K562 (cell line): ENCODE results near the gene LRRC4C. TPM values are rescaled to one million over a fixed set of nuclear protein-coding genes. Genes with fewer than 3 reads are reported as not detected.

Experiments
- ATAC-seq: fragments of 200-7000 bp; cut with Tn5 transposase; 3 replicates; pipeline ENCODE4 v1.9.1; 2020; ENCODE audit warnings: moderate library complexity
- BruUV-seq: library from RNA; stranded (reverse); fragments of 400-500 nt; replicated peaks from 2 replicates; lab custom pipeline; 2021; lab: Mats Ljungman, UMichigan
- CTCF ChIA-PET: fragments of 300-600 bp; formaldehyde crosslinking; extraction: SDS; loops from one replicate; lab custom pipeline; 2021; ENCODE audit warnings: low intra/inter-chr PET ratio; lab: Yijun Ruan, JAX
- POLR2A ChIA-PET: fragments of 300-600, 350-650 bp; sonication (Branson Sonifier 250); formaldehyde crosslinking; extraction: SDS; loops from one replicate; lab custom pipeline; 2021; ENCODE audit warnings: antibody characterized with exemption, inconsistent platforms; lab: Yijun Ruan, JAX
- DNase-seq, 4 experiments: peaks; one replicate each; pipeline versions ENCODE4 v3.0.0 to v3.0.0-alpha.2; 2011 to 2018; ENCODE audit warnings: low spot score in 3 of 4, mixed read lengths in 3 of 4; ENCODE audit errors: extremely low read depth in 1 of 4
- FAIRE-seq: peaks from 2 replicates; lab custom pipeline; 2011; peaks lifted over from hg19 to GRCh38; lab: Jason Lieb, UNC
- H2AFZ ChIP-seq: 2 replicates; pipeline ENCODE4 v1.6.0; 2011; ENCODE audit warnings: low read depth, low read length, control low read depth, inconsistent platforms
- H3K27ac ChIP-seq: fragments of 200-600 bp; 3 replicates; pipeline ENCODE4 v1.8.0; 2011; ENCODE audit warnings: low read depth, mild to moderate bottlenecking, control low read depth, inconsistent platforms, low read length, moderate library complexity, mixed read lengths; ENCODE audit errors: extremely low read depth
- H3K27me3 ChIP-seq, 2 experiments: fragments of 300-600 bp in 1 of 2; 2 replicates in 1 of 2; 3 replicates in 1 of 2; pipeline versions ENCODE4 v1.6.0 to v1.8.0; 2011; ENCODE audit warnings: inconsistent platforms in 2 of 2, low read length in 2 of 2, mild to moderate bottlenecking in 1 of 2, mixed read lengths in 1 of 2, moderate library complexity in 1 of 2; ENCODE audit not compliant: control insufficient read depth in 2 of 2, insufficient read depth in 2 of 2
- H3K36me3 ChIP-seq: fragments of 300-600 bp; 3 replicates; pipeline ENCODE4 v1.8.0; 2011; ENCODE audit warnings: mild to moderate bottlenecking, low read length, inconsistent platforms; ENCODE audit not compliant: control insufficient read depth, insufficient read depth
- H3K4me1 ChIP-seq, 2 experiments: fragments of 200-600 bp in 1 of 2; replicated peaks in 1 of 2; 2 replicates in 1 of 2; 3 replicates in 1 of 2; pipeline versions ENCODE4 v1.5.1 to v1.8.0; 2011; ENCODE audit warnings: inconsistent platforms in 2 of 2, low read length in 2 of 2, mild to moderate bottlenecking in 1 of 2, mixed read lengths in 1 of 2, moderate library complexity in 1 of 2; ENCODE audit not compliant: control insufficient read depth in 2 of 2, insufficient read depth in 2 of 2
- H3K4me2 ChIP-seq: 2 replicates; pipeline ENCODE4 v1.6.1; 2011; ENCODE audit warnings: low read length, control low read depth, inconsistent platforms, mixed read lengths; ENCODE audit not compliant: insufficient read depth
- H3K4me3 ChIP-seq: fragments of 200-600 bp; sonication (generic), shearing (Covaris generic); 2 replicates; pipeline ENCODE4 v1.5.1; 2016; ENCODE audit warnings: control low read depth, inconsistent platforms
- H3K79me2 ChIP-seq: fragments of 200-600 bp; 3 replicates; pipeline ENCODE4 v1.8.0; 2011; ENCODE audit warnings: low read length, inconsistent platforms; ENCODE audit not compliant: control insufficient read depth, insufficient read depth
- H3K9ac ChIP-seq, 2 experiments: 2 replicates each; pipeline versions ENCODE4 v1.6.0 to v1.6.1; 2011; ENCODE audit warnings: low read depth in 2 of 2, low read length in 2 of 2, control low read depth in 1 of 2, inconsistent platforms in 1 of 2, mild to moderate bottlenecking in 1 of 2, mixed read lengths in 1 of 2; ENCODE audit not compliant: insufficient read depth in 1 of 2
- H3K9me1 ChIP-seq: one replicate; pipeline ENCODE4 v1.6.0; 2011; ENCODE audit warnings: inconsistent platforms, mild to moderate bottlenecking, low read length, moderate library complexity; ENCODE audit not compliant: control insufficient read depth, insufficient read depth
- H3K9me3 ChIP-seq: replicated peaks from 2 replicates; pipeline ENCODE4 v1.5.1; 2011; ENCODE audit warnings: low read depth, low read length, inconsistent platforms; ENCODE audit not compliant: control insufficient read depth, insufficient read depth
- H4K20me1 ChIP-seq: replicated peaks from 2 replicates; pipeline ENCODE4 v1.6.1; 2011; ENCODE audit warnings: low read length, inconsistent platforms, mixed read lengths; ENCODE audit not compliant: control insufficient read depth, insufficient read depth
- AFF1 ChIP-seq, 2 experiments: fragments of 450-650 bp; IDR thresholded peaks; 2 replicates each; pipeline ENCODE4 v1.6.1; 2018; ENCODE audit warnings: mild to moderate bottlenecking in 2 of 2, low read depth in 1 of 2; ENCODE audit not compliant: partially characterized antibody in 2 of 2
- ARHGAP35 ChIP-seq: fragments of 450-650 bp; IDR thresholded peaks from 2 replicates; pipeline ENCODE4 v1.6.1; 2018; ENCODE audit not compliant: partially characterized antibody
- CBFB ChIP-seq: sonication (generic); formaldehyde crosslinking; IDR thresholded peaks from 2 replicates; pipeline ENCODE4 v1.4.0; 2020; ENCODE audit warnings: mild to moderate bottlenecking, missing genetic modification reagents
- DACH1 ChIP-seq: fragments of 450-650 bp; IDR thresholded peaks from 2 replicates; pipeline ENCODE4 v1.6.1; 2018; ENCODE audit not compliant: partially characterized antibody
- KLF6 ChIP-seq: fragments of 250-450 bp; sonication (Bioruptor Pico); IDR thresholded peaks from 2 replicates; pipeline ENCODE4 v1.4.0; 2020; ENCODE audit warnings: mild to moderate bottlenecking, moderate library complexity, borderline replicate concordance
- PCBP2 ChIP-seq: fragments of 200-400 bp; formaldehyde crosslinking; IDR thresholded peaks from 2 replicates; pipeline ENCODE4 v1.6.1; 2018; ENCODE audit warnings: low read length, low read depth, mild to moderate bottlenecking, moderate library complexity; ENCODE audit not compliant: poor library complexity, severe bottlenecking
- POLR2H ChIP-seq: IDR thresholded peaks from 2 replicates; pipeline ENCODE4 v1.6.1; 2016; ENCODE audit warnings: missing genetic modification characterization, low read depth, mild to moderate bottlenecking, control low read depth, missing compliant biosample characterization, moderate library complexity
- RBM25 ChIP-seq: fragments of 200-400 bp; formaldehyde crosslinking; IDR thresholded peaks from 2 replicates; pipeline ENCODE4 v1.6.1; 2018; ENCODE audit warnings: low read length, low read depth, moderate library complexity; ENCODE audit not compliant: severe bottlenecking
- RFX7 ChIP-seq: fragments of 250-450 bp; sonication (Bioruptor Pico); IDR thresholded peaks from 2 replicates; pipeline ENCODE4 v1.5.1; 2021; ENCODE audit warnings: mild to moderate bottlenecking
- SMAD1 ChIP-seq: fragments of 150-350 bp; IDR thresholded peaks from 2 replicates; pipeline ENCODE4 v1.6.1; 2014; ENCODE audit warnings: low read length, low read depth; ENCODE audit not compliant: partially characterized antibody
- SREBF1 ChIP-seq: fragments of 150-350 bp; IDR thresholded peaks from 2 replicates; pipeline ENCODE4 v1.6.1; 2014; ENCODE audit warnings: antibody characterized with exemption, low read depth, low read length, borderline replicate concordance
- XRCC3 ChIP-seq: fragments of 450-650 bp; IDR thresholded peaks from 2 replicates; pipeline ENCODE4 v1.6.1; 2017; ENCODE audit warnings: mild to moderate bottlenecking, moderate library complexity
- ZBTB9 ChIP-seq: fragments of 450-650 bp; formaldehyde crosslinking; IDR thresholded peaks from 2 replicates; pipeline ENCODE4 v1.4.0; 2020; ENCODE audit warnings: mild to moderate bottlenecking, moderate library complexity
- ZNF140 ChIP-seq: fragments of 250-450 bp; sonication (Bioruptor Pico); IDR thresholded peaks from 2 replicates; pipeline ENCODE4 v1.8.0; 2021; ENCODE audit warnings: moderate library complexity, mild to moderate bottlenecking, inconsistent platforms
- ZNF217 ChIP-seq: sonication (generic); formaldehyde crosslinking; IDR thresholded peaks from 2 replicates; pipeline ENCODE4 v1.8.0; 2022; ENCODE audit warnings: mild to moderate bottlenecking, missing genetic modification reagents
- ZNF354B ChIP-seq: fragments of 250-450 bp; sonication (Bioruptor Pico); IDR thresholded peaks from 2 replicates; pipeline ENCODE4 v1.4.0; 2020
- ZNF778 ChIP-seq: fragments of 450-650 bp; formaldehyde crosslinking; IDR thresholded peaks from 2 replicates; pipeline ENCODE4 v1.4.0; 2020; ENCODE audit warnings: mild to moderate bottlenecking, moderate library complexity
- WGBS: fragments of 100-300 bp; shearing (Covaris generic); methylation state at CpG from one replicate; pipeline ENCODE4 v1.1.6; 2016; ENCODE audit warnings: low coverage, mixed read lengths; ENCODE audit not compliant: insufficient coverage; ENCODE audit errors: missing lambda C conversion rate; 5-methylcytosine and 5-hydroxymethylcytosine counted together
- in situ Hi-C: fragments of 300-500 bp; cut with MboI; formaldehyde crosslinking; loops from 4 replicates; pipeline ENCODE4 v1.15.0; 2018; ENCODE audit warnings: inconsistent platforms, mixed read lengths
- intact Hi-C: fragments of 100-400 bp; cut with micrococcal nuclease; formaldehyde crosslinking; loops from 2 replicates; pipeline ENCODE4 v1.14.2; 2022
- polyA plus RNA-seq, 8 experiments: library from polyadenylated mRNA; depleted of rRNA in 4 of 8; stranded (reverse) in 5 of 8; unstranded in 3 of 8; fragments of >200 nt; fragmentation: Nextera tagmentation in 2 of 8; fragmentation: Illumina TruSeq in 1 of 8; extraction: Ambion mirVana in 2 of 8; extraction: Trizol in 1 of 8; gene quantifications; 2 replicates each; pipeline versions ENCODE4 v1.2.1 to v1.2.3, GENCODE V29; 2011 to 2014; ENCODE audit warnings: inconsistent platforms in 1 of 8, missing spikeins in 1 of 8
- total RNA-seq, 7 experiments: library from RNA; depleted of rRNA in 6 of 7; stranded (reverse); fragments of >200 nt in 6 of 7; fragmentation: Illumina TruSeq in 2 of 7; extraction: Trizol in 2 of 7; gene quantifications; 2 replicates each; pipeline versions ENCODE4 v1.2.1 to v1.2.3, GENCODE V29; 2011 to 2021; ENCODE audit warnings: low replicate concordance in 1 of 7

The LRRC4C gene
- total and polyA plus RNA-seq, 9 of the 15 experiments (the other 6 are each of a cell fraction or from before 2014, with no cell fraction given), result not detected

DNA sequence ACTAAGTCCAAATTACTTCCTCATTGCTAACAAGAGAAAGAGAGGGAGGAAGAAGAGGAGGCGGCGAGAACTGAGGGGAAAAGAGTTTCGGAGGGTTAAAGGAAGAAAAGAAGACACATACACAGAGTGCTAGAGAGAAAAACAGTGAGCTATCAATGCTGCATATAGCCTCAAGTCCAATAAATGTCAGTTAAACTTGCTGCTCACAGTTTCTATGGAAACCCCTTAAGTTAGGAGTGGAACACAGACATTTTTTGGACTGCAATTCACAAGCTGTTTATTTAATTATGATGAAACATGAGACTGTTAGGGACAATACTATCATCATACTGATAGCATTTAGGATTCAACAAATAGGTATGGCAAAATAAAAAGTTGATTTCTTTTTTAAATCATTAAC is 1320.4 kb downstream of the LRRC4C start:
- no peak overlapping the region for H3K9ac ChIP-seq
- no peak overlapping the region for H2AFZ ChIP-seq
- no peaks in the 10 kb centered on the region; the same call in 1 of the 2 replicates for H3K9me3 ChIP-seq
- intact Hi-C loops, result no loop called here
- H3K4me2 ChIP-seq, result no peak overlapping the region
- DNase-seq, result no peak
- no peak for FAIRE-seq
- ATAC-seq, result no peak
- no peaks in the 10 kb centered on the region for H4K20me1 ChIP-seq
- no peaks in the 10 kb centered on the region for H3K79me2 ChIP-seq
- 0% methylated on average over 2 of the region's 3 CpGs for WGBS
- no peak for TF ChIP-seq ZNF778 (CRISPR knock-in tag)
- TF ChIP-seq ZNF217 (CRISPR knock-in tag), result no peak
- TF ChIP-seq AFF1 (IDR thresholded peaks at IDR 0.05; ENCODE audit: low read depth in 1 of 2, partially characterized antibody in 2 of 2), result no peak
- TF ChIP-seq ZNF140, result no peak
- no peak for TF ChIP-seq SMAD1
- TF ChIP-seq XRCC3, result no peak
- TF ChIP-seq CBFB (CRISPR knock-in tag), result no peak
- no peak for TF ChIP-seq PCBP2
- TF ChIP-seq SREBF1, result no peak
- TF ChIP-seq RBM25, result no peak
- no peak for TF ChIP-seq ZBTB9 (CRISPR knock-in tag)
- TF ChIP-seq ZNF354B (CRISPR knock-in tag), result no peak
- no peak for TF ChIP-seq RFX7
- TF ChIP-seq ARHGAP35, result no peak
- TF ChIP-seq DACH1, result no peak
- no peak for TF ChIP-seq KLF6
- TF ChIP-seq POLR2H (tag), result no peak
- H3K4me1 ChIP-seq, result no peaks in the 10 kb centered on the region
- BruUV-seq, result no TSS peak
- ChIA-PET POLR2A (interaction anchor here (0.9 kb wide), 1 partner anchor 14 kb away, joined by 3 read pairs; no protein-coding TSS in a partner anchor), CTCF (no interaction called here)
- H3K27me3 ChIP-seq, result no peaks in the 10 kb centered on the region
- H3K4me3 ChIP-seq, result no peak overlapping the region
- in situ Hi-C loops, result no loop called here
- no peaks in the 10 kb centered on the region for H3K36me3 ChIP-seq
- H3K27ac ChIP-seq, result no peak overlapping the region
- H3K9me1 ChIP-seq, result no peaks in the 10 kb centered on the region
